Endometrium (tissue), 2 donors: ENCODE results near the gene SPSB1.

Experiments
- FAIRE-seq: peaks from 2 replicates; lab custom pipeline; 2012; peaks lifted over from hg19 to GRCh38; lab: Jason Lieb, UNC
- donor health status: control.
- donor health status: control.

SPSB1 gene

DNA sequence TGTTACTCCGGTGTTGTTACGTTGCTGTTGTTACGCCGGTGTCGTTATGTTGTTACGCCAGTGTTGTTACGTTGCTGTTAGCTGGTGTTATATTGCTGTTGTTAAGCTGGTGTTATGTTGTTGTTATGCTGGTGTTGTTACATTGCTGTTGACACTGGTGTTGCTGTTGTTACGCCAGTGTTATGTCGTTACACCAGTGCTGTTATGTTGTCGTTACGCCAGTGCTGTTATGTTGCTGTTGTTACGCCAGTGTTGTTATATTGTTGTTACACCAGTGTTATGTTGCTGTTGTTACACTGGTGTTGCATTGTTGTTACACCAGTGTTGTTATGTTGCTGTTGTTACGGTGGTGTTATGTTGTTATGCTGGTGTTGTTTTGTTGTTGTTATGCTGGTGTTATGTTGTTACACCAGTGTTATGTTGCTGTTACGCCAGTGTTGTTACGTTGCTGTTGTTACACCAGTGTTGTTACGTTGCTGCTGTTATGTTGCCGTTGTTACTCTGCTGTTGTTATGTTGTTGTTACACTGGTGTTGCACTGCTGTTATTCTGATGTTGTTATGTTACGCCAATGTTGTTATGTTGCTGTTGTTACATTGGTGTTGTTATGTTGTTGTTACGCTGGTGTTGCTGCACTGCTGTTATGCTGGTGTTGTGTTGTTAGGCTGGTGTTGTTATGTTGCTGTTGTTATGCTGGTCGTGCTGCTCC lies 32.5 kb upstream of the SPSB1 start:
- no peak for FAIRE-seq

DNA sequence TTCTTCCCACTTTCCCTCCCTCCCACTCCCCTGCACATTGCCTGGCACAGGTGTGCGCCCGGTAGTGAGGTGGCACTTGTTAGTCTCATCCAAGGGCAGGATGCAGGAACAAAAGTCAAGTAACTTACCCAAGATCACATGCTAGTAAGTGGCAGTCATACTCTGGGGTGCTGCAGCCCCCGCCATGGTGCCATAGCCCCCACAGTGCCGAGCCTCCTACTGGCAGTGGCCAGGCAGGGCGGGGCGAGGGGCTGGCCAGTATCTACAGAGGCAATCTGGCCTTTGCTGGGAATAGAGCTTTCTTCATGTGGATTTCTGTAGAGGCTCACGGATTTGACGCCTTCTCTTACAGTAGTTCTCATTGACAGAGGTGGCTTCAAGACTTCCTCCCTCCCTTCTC lies 31.2 kb upstream of the SPSB1 start:
- no peak for FAIRE-seq

DNA sequence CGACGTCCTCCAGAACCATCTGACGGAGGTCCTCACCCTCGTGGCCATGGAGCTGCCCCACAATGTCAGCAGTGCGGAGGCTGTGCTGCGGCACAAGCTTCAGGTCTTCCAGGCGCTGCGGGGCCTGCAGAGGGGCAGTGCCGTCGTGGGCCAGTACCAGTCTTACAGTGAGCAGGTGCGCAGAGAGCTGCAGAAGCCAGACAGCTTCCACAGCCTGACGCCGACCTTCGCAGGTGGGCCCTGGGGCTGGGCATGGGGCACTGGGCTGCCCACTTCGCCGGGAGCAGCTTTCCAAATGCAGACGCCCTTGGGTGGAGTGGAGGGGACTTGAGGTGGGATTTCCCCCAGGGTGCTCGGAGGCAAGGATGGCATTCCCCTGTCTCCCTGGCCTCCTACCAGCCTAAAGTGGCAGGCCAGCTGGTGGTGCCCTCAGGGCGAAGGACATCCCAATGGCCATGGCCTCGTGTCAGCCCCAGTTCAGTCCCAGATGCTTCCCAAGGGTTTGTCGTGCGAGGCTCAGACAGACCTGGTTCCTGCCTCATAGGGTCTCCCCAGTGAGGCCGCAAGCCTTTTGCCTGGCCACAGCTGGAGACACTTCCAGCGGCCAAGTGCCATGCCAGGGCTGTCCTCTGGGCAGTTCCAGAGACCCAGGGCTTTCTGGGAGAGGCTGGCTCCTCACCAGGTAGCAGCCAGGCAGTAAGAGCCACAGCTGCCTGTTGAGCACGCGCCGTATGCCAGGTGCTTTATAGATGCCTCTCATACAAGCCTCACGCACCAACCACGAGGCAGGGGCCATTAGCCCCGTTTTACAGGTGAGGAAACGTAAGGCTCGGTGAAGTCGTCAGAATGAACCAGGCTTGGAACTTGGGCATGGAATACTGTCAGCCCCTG lies 30.4 kb upstream of the SPSB1 start:
- no peak for FAIRE-seq

DNA sequence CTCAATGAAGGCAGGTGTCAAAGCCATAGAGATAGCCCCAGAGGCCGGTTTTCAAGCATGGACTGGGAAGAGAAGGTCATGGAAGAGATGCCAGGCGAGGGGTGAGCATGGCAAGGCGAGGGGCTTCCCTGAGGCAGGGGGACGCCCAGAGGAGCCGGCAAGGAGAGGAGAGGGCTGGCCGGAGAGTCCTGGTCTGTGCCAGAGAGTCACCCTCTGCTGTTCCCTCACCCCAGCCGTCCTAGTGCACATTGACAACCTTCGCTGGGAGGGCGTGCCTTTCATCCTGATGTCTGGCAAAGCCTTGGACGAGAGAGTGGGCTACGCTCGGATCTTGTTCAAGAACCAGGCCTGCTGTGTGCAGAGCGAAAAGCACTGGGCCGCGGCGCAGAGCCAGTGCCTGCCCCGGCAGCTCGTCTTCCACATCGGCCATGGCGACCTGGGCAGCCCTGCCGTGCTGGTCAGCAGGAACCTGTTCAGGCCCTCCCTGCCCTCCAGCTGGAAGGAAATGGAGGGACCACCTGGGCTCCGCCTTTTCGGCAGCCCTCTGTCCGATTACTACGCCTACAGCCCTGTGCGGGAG lies 29.3 kb upstream of the SPSB1 start:
- no peak for FAIRE-seq

DNA sequence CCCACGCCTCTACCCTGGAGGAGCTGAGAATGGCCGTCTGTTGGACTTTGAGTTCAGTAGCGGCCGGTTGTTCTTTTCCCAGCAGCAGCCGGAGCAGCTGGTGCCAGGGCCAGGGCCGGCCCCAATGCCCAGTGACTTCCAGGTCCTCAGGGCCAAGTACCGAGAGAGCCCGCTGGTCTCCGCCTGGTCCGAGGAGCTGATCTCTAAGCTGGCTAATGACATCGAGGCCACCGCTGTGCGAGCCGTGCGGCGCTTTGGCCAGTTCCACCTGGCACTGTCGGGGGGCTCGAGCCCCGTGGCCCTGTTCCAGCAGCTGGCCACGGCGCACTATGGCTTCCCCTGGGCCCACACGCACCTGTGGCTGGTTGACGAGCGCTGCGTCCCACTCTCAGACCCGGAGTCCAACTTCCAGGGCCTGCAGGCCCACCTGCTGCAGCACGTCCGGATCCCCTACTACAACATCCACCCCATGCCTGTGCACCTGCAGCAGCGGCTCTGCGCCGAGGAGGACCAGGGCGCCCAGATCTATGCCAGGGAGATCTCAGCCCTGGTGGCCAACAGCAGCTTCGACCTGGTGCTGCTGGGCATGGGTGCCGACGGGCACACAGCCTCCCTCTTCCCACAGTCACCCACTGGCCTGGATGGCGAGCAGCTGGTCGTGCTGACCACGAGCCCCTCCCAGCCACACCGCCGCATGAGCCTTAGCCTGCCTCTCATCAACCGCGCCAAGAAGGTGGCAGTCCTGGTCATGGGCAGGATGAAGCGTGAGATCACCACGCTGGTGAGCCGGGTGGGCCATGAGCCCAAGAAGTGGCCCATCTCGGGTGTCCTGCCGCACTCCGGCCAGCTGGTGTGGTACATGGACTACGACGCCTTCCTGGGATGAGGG lies 28.5 kb upstream of the SPSB1 start:
- FAIRE-seq = no peak

DNA sequence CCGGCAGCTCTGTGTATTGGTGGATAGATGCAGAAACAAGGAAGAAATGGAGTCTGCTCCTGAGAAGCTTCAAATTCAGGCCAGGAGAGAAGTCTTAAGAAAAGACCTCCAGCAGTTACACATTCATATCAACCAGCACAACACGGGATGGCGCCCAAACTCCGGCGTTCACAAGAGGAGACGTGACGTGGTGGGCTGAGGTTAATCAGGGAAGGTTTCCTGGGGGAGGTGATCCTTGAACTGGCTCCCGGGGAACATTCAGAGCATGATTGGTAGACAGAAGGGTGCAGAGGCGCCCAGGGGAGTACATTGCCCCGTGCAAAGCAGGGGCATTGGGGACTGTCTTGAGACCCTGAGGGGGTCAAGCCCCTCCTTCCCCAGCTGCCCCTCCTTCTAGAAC lies 27.7 kb upstream of the SPSB1 start:
- FAIRE-seq = no peak

DNA sequence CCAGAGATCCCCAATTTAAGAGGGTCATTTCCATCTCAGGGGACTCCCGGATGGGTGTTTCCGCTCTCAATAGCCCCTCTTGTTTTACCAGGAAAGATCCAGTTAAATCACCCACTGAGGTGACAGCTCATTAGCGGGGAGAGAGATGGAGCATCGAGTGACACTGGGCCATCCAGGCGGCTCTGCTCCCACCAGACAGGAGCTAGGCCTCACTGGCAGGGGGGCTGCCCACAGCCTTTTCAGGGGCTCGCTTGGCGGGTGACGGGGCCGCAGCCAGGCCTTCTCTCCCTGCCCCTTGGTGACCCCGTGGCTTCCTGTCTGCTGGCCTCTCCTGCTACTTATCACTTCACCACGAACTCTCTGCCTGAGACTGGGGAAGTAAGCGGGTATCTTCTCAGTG lies 26.7 kb upstream of the SPSB1 start:
- FAIRE-seq = no peak

DNA sequence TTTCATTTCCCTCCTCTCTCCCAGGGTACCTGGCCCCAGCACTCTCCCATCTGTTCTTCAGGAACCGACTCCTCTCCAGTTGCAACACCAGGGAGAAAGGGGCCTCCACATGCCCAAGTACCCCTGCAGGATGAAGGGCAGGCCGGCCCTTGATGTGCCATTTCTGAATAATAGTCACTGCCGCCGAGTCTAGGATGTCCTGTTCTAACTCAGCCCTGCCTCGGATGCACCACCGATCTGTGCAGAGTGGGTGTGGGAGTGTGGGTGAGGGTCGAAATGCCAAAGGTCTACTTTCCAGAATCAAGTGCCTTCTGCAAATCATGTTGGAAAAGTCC lies 25.4 kb upstream of the SPSB1 start:
- FAIRE-seq = no peak

DNA sequence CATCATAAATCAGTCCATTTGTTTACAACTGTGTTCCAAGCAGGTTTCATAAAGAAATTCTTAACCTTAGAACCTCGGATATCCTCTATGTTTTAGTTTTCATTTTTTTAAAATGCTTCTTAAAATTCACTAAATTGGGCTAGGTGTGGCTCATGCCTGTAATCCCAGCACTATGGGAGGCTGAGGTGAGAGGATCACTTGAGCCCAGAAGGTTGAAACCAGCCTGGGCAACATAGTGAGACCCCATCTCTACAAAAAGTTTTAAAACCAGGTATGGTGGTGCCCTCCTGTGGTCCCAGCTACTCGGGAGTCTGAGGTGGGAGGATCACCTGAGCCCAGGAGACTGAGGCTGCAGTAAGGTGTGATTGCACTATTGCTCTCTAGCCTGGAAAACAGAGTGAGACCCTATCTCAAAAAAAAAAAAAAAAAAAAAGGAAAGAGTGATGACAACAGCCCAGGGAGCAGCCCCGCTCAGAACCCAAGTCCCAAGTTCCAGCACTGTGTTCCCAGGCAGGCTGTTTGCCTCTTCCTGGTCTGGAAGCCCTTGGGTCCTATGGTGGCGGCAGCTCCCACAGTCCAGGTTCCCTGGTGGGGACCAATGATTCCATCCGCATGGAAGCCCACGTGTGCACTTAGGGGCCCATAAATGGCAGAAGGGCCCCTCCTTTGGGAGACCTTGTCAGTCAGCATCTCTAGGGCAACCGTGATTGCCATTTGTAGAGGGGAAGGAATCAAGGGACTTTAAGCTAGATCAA lies 24.7 kb upstream of the SPSB1 start:
- FAIRE-seq = no peak

DNA sequence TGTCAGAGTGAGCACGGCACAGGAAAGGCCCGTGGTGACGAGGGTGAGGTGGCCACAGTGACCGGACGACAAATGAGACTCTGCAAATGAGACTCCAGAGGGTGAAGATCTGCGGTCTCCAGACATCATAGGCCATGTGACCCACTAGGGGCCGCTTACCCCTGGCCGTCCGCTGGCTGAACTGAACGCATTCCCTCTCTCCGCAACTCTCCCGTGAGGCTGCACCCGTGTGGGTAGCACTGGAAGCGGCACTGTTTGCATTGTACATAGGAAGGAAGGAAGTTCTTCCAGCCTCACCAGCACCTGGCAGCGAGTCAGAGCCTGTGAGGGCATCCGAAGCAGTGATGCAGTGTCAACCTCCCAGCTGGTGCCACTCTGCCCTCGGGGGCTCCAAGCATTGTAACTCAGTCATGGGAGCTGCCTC lies 23.6 kb upstream of the SPSB1 start:
- no peak for FAIRE-seq

DNA sequence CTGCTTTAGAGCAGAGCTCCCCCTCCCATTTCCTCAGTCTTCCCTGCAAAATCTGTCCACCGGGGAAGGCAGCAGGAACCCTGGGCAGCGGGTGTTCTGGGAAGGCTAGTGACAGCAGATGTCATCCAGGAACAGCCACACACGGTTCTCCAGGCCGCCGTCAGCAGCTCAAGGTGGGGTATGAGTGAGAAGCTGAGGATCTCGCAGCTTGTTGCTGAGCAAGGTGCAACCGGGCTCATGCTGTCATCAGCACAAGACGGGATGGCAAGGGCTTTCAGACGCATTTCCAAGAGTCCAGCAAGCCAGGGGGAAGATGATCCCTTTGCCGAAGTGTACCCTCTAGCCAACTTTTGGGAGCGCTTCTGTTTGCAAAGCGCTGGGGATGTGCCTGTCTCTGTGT lies 23.0 kb upstream of the SPSB1 start:
- no peak for FAIRE-seq

DNA sequence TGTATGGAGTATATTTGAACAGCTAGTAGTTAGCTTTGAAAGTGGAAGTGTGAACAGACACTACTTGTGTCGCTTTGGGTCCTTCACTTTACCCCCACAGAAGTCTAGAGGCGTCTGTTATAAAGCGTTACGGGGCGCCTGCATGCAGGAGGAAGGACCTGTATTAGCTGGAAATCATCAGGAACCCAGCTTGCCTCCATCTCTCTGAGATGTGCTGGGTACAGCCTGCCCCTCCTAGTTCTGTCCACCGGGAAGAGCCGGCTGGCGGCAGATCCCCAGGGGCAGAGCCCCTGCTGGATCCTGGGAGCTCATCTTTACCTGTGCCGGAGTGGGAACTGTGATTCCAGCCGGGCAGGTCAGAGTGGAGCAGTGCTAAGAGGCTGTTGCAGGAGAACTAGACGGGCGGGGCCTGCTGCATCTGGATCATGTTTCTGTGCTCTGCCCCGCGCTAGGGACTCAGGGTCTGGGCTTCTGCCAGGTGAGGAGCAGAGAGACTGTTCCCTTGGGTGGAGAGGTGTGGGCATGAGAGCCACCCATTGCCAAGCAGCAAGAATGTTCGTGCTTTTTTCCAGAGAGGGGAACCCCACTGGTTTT lies 22.3 kb upstream of the SPSB1 start:
- no peak for FAIRE-seq

DNA sequence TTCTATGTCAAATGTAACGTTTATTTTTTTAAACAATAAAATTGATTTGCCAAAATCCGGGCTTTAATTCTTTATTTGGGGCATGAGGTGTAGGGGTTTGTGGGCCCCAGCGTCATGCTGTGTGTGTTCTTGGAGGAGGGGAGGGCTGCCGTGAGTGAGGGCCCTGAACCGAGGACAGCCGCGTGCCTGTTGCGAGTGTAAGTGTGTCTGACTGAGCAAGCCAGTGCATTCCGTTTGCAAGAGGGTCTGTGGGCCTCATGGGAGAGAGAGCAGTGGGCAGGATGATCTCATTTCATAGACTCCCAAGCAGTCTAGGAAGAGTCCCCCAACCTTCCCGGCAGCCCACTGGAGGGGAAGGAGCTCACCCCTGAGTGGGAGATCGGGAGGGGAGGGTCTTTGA lies 21.4 kb upstream of the SPSB1 start:
- FAIRE-seq = no peak

DNA sequence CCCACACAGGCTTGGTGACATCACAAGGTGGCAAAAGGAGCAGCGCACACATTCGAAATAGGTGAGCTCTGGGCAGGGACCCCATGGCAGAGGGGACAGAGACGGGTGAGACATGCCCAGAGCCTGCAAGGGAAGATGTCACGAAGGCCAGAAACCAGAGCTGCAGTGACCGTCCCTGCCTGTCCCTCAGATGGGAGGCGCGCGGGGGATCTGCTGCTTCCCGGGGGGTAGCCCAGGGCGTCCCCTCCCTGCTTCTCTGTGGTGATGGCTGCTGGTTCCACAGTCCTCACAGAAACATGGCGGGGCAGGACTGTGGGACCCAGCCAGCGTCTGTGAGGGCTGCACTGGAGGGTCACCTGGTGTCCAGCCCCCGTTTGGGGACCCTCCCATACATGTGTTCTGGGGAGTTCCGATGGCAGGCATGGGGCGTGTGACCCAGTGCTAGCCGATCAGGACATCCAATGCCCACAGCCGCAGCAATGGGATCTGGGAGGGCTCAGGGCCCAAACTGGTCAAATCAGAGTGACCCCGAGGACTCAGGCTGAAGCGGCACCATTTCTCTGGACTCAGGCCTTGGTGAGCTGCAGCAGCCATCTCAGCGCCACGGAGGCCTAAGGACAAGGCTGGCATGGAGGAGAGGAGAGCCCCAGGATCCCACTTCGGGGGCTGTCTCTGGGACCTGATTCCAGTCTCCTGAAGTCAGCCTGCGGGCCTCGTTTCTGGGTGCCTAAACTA lies 20.7 kb upstream of the SPSB1 start:
- FAIRE-seq = no peak

DNA sequence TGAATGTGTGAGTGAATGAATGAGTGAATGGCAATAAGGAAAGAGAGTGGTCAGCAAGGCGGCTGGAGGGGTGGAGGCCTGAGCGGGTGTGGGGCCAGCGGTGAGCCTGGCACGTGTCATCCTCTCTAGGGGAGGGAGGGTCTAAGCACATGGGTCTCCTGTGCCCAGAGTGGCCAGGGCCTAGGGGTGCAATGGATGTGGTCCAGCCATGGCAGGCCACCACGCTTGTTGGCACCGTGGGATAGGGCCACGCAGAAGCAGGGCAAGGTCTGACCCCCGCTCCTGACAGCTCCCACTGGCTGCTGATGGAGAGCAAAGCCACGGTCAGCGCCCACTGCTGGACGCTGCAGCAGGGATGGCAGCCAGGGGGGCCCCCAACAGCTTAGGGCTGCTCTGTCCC lies 19.5 kb upstream of the SPSB1 start:
- FAIRE-seq = no peak

DNA sequence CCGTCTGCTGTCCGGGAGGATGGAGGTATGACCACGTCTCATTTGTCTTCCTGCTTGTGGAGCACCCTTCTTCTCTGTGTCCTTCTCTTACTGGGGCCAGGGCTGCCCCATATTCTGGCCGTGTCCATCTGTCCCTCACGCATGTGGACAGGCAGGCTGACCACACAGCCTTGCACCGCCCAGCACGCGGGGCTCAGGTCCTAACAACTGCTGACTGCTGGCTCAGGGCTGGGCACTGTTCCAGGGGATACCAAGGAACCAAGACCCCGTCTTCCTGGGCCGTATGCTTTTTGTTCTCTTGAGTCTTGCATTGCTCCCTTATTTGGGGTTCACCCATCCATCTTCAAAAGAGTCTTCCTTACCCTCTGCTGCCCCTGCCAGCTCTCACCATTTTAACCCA lies 17.5 kb upstream of the SPSB1 start:
- no peak for FAIRE-seq

DNA sequence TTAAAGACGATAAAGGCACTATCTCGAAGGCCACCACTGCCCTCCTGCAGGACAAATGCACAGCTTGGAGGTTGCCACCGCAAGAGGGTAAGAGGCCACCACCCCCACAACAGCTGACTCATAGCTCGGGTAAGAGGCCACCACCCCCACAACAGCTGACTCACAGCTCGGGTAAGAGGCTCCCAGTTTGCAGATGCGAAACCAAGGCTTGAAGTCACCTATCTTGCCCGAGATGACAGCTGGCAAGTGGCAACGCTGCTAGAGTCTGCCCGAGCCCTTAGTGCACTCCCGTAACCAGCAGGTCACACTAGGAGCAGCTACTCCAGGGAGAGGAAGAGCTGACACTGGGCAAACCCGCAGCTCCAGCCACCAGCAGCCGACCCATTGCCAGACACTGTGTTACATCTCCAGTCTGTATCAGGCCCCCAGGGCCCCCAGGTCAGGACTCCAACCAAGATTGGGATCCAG lies 17.1 kb upstream of the SPSB1 start:
- no peak for FAIRE-seq

DNA sequence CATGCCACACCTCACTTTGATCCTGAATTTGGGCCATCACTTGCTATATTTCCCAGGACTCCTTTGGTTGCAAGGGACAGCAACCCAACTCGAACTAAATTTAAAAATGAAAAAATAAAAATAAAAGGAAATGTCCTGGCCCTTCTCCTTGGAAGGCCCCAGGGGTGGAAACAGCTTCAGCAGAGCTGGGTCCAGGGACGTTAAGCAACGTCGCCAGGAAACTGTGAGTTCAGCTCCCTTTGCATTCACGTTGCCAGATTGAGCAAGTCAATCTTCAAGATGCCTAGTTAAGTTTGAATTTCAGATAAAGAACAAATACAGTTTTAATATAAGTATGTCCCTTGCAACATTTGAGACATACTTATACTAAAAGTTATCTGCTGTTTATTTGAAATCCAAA lies 14.6 kb upstream of the SPSB1 start:
- FAIRE-seq = no peak

DNA sequence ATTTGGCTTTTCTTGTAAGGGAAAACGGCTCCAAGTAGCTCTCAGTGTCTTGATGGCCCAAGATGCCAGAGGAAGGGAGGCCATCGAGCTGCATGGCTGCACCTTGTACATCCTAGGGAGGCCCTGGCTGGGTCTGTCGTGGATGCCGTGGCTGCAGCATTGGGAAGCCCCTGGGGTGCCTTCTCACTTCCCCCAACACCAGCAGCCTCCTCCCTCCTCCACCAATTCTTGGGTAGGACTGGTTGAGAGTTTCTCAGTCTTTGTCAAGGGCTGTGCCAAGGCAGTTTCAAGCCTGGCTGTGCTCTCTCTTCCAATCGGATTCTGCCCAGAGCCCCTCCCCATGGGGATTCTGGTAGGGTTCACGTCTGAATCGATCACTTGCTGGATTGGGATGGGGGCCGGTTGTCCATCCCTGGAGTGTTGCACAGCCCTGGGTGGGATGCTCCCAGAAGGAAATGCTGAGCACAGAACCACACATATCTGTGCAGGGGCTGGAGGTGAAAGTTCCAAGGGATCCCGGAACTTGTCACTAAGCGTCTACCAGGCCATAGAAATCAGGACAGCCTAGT lies 14.0 kb upstream of the SPSB1 start:
- no peak for FAIRE-seq

DNA sequence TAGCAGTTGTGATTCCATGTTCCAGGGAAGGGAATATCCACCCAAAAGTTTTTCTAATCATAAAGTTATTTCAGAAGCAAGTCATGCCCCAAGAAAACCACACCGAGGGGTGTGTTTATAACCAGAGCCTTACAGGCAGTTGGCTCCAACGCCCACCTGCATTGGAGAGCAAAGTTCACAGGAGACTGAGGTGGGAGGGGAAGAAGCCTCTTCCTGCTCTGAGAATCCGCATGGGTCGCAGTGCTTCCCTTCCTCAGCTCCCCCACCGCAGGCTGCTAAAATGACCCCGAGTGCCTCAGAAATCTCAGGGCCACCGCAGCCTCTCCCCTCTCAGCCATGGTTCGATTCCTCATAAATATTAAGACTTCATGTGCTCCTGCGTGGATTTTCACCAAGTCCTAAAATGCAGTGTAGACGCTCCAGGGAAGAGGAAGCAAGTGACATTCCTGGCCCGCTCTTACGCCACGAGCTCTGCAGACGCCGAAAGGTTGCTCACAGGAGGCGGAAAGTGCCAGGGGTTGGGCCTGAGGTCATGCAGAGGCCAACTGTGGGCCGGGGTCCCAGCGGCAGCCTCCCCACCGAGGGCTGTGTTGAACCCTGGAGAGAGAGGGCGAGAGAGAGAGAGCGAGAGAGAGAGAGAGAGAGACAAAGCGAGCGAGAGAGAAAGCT lies 13.4 kb upstream of the SPSB1 start:
- FAIRE-seq = no peak
